Measurements from ENCODE around the gene RNF150.

GRCh38 chr4:141140391-141141200 is 7.3 kb upstream of the RNF150 start:
- TF ChIP-seq CTCF (conservative IDR thresholded peaks at IDR 0.05; ENCODE audit: low read length) (no peak), EZH2phosphoT487 (IDR thresholded peaks at IDR 0.05; ENCODE audit: borderline replicate concordance) (no peak)
